AG04449 (cell line): ENCODE data around the gene SYS1.

ENCODE experiments used
- CTCF ChIA-PET: fragments of 350-600 bp; formaldehyde crosslinking; extraction: SDS; loops from one replicate; lab custom pipeline; 2021; ENCODE audit warnings: antibody characterized with exemption; lab: Yijun Ruan, JAX
- POLR2A ChIA-PET: fragments of 400-600, 350-600 bp; formaldehyde crosslinking; extraction: SDS; loops from one replicate; lab custom pipeline; 2020; ENCODE audit warnings: antibody characterized with exemption, inconsistent platforms; lab: Yijun Ruan, JAX
- DNase-seq: peaks from one replicate; pipeline ENCODE4 v3.0.0-alpha.2; 2010; ENCODE audit warnings: low read depth, low spot score
- H3K4me3 ChIP-seq: 2 replicates; pipeline ENCODE4 v1.5.1; 2011; ENCODE audit warnings: low read depth, mild to moderate bottlenecking, control low read depth, low read length
- TF ChIP-seq, protein P1 (sequence below): IDR thresholded peaks from one replicate; pipeline ENCODE4 v1.5.1; 2011; ENCODE audit warnings: mild to moderate bottlenecking, moderate library complexity, low read length, control low read depth, inconsistent platforms; ENCODE audit not compliant: insufficient read depth; ENCODE audit errors: missing control alignments

Gene SYS1

DNA sequence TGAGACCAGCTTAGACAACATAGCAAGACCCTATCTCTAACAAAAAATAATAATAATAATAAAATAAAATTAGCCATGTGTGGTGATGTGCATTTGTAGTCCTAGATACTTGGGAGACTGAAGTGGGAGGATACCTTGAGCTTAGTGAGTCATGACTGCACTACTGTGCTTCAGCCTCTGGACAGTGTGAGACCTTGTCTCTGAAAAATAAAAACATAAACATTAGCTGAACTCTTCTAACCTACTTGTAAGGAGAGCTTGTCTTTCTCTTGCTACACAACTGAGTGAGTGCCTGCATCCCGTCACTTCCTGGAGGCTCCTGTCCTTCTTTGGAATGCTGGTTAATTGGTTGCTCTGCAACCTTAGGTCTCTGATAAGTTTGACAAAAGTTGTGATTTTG, 40.0 kb downstream of the SYS1 start:
- ChIA-PET CTCF (interaction anchor here (0.6 to 1.8 kb wide), 4 partner anchors 10 to 47 kb away, joined by 3 to 11 read pairs (median 6); no protein-coding TSS in a partner anchor), POLR2A (no interaction called here)
- no peak overlapping the region for H3K4me3 ChIP-seq
- no peak for DNase-seq
- TF ChIP-seq, protein P1, sequence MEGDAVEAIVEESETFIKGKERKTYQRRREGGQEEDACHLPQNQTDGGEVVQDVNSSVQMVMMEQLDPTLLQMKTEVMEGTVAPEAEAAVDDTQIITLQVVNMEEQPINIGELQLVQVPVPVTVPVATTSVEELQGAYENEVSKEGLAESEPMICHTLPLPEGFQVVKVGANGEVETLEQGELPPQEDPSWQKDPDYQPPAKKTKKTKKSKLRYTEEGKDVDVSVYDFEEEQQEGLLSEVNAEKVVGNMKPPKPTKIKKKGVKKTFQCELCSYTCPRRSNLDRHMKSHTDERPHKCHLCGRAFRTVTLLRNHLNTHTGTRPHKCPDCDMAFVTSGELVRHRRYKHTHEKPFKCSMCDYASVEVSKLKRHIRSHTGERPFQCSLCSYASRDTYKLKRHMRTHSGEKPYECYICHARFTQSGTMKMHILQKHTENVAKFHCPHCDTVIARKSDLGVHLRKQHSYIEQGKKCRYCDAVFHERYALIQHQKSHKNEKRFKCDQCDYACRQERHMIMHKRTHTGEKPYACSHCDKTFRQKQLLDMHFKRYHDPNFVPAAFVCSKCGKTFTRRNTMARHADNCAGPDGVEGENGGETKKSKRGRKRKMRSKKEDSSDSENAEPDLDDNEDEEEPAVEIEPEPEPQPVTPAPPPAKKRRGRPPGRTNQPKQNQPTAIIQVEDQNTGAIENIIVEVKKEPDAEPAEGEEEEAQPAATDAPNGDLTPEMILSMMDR: no peak

DNA sequence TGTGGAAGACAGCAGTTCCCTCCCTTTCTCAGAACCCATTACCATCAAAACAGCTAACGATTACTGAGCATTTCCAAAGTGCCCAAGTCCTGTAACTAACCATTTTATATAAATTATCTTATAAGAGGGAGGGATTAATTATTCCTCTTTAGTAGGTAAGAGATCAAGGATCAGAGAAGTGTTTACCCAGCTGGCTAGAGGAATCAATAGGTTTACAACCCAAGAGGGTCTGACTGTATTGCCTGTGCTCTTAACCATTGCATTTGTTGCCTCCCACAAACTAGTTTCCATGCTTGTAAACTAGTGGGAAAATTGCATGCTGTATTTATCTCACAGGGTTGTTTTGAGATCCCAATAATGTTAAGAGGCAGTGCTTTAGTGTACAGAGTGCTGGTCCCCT, 41.5 kb downstream of the SYS1 start:
- TF ChIP-seq, protein P1: no peak
- ChIA-PET POLR2A (interaction anchor here (0.7 kb wide), 1 partner anchor 29 kb away, joined by 3 read pairs; no protein-coding TSS in a partner anchor), CTCF (interaction anchor here (0.8 to 1.8 kb wide), 4 partner anchors 31 to 46 kb away, joined by 3 to 6 read pairs (median 4); partner anchors contain the start of gene SYS1)
- DNase-seq: no peak
- H3K4me3 ChIP-seq: no peak overlapping the region

DNA sequence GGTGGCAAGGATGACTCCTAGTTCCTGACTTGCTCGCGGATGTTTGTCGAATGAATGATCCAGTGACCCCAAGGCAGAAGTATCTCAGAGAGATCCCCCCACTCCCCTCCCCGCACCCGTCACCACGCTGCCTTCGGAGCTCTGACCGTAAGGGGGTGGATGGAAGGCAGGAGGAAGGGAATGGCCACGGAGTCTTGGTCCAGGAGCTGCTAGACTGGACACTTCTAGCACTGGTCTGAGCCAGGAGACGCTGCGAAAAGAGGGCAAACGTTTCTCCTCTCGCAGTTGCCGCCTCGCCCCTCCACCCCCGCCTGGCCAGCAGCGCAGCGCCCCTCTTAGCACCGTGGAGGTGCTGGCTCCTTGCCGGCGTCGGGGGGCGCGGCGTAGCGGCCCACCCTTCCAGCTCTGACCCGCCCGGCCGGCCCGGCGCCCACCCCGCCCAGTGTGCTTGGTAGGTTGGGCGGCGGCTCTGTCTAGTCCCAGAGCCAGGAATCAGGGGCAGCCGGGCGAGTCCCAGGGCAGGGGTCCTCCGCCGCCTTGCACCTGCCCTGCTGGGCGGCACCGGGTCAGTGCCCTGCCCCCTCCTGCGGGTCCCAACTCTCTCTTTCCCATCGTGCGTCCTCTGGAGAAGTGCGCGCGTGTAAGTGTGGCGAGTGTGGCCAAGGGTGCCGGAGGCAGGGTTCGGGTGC, 42.8 kb downstream of the SYS1 start:
- POLR2A ChIA-PET: interaction anchor here (1.9 kb wide), 1 partner anchor 58 kb away, joined by 9 read pairs; the partner anchor contains the start of gene SDC4
- TF ChIP-seq, protein P1: no peak
- CTCF ChIA-PET: no interaction called here
- peak overlapping the region; percentile 66 for H3K4me3 ChIP-seq
- no peak for DNase-seq

DNA sequence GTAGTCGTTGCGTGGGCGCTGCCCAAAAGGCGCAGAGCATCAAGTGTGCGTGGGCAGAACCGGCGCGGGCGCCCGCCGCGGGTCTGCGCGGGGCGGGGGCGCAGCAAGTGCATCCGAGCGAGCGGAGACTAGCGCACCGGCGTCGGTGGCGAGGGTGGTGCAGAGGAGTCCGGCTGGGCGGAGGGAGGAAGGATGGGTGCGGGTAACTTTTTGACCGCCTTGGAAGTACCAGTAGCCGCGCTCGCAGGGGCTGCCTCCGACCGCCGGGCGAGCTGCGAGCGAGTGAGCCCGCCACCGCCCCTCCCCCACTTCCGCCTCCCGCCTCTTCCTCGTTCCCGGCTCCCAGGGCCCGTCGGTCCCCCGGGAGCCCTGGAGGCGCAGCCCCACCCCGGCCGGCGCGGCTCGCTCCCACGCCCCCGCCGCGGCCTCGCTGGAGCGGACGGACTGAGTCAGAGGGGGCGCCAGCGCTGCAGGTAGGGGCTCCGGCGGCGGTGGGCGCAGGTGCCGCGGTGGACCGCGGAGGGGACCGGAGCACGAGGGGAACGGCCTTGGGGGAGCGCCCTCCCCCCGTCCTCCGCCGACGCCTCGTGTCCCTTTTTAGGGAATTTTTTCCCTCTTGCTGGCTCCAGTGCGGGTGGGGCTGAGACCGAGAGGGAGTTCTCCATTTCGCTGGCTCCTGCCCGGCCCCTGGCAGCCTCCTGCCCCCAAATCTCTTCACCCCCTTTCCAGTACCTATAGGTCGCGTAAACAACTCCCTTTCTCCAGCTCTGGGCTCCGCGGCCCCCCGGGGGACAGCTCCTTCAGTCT, 43.5 kb downstream of the SYS1 start:
- peak overlapping the region; percentile 66 for H3K4me3 ChIP-seq
- ChIA-PET POLR2A (interaction anchor here (1.9 to 2.1 kb wide), 2 partner anchors 43 to 59 kb away, joined by 6 to 9 read pairs; partner anchors contain the start of genes SDC4 and SYS1), CTCF (interaction anchor here (0.6 to 4.0 kb wide), 9 partner anchors 10 to 498 kb away, joined by 3 to 21 read pairs (median 4); partner anchors contain the start of genes PIGT and SYS1)
- DNase-seq: no peak
- TF ChIP-seq, protein P1: no peak

DNA sequence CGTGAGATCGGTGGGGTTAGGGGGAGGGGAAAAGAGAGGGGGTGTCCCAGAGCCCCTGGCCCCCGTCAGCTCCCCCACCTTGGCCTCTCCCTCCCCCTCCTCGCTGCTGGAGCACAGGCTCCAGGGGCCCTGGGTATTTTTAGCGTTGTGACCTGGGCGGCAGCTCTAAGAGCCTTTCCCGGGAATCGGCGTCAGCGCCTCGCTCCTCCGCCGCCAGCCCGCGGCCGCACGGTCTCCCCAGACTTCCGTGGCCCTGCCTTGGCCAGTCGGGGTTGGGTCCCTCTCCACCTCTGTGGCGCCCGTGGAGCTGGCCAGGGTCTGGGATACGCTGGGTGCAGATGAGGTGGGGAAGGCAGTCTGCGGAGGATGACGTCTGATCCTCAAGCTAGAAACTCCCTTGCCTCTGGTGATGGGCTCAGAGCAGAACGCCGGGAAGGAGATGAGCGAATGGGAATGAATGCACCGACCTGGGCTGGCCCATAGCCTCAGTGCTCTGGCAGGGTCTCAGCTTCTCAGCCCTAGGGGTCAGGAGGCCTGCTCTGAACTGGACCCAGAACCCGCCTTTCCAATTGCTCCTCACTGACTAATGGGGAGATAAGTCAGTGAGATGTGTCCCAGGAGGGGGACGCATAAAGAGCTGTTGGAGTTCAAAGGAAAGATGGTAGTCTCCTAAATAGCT, 44.2 kb downstream of the SYS1 start:
- ChIA-PET CTCF (interaction anchor here (0.6 to 4.0 kb wide), 11 partner anchors 9 to 497 kb away, joined by 3 to 21 read pairs (median 4); partner anchors contain the start of genes PIGT and SYS1), POLR2A (interaction anchor here (1.9 to 2.1 kb wide), 2 partner anchors 44 to 59 kb away, joined by 6 to 9 read pairs; partner anchors contain the start of genes SDC4 and SYS1)
- peak overlapping the region; percentile 66 for H3K4me3 ChIP-seq
- no peak for DNase-seq
- TF ChIP-seq, protein P1: no peak
